WTC11 (cell line): ENCODE results near the gene KIDINS220.

ENCODE experiments used
- ATF3 ChIP-seq: sonication (generic); formaldehyde crosslinking; conservative IDR thresholded peaks from 2 replicates; pipeline ENCODE4 v1.8.1; 2022; ENCODE audit warnings: mild to moderate bottlenecking, missing genetic modification reagents
- ATF6 ChIP-seq: sonication (generic); formaldehyde crosslinking; IDR thresholded peaks from 2 replicates; pipeline ENCODE4 v1.8.1; 2023; ENCODE audit warnings: mild to moderate bottlenecking, missing genetic modification reagents
- CTCF ChIP-seq: fragments of 200-600 bp; IDR thresholded peaks from 2 replicates; pipeline ENCODE4 v1.8.0; 2022; ENCODE audit warnings: antibody characterized with exemption
- FOXP4 ChIP-seq: sonication (generic); formaldehyde crosslinking; IDR thresholded peaks from 2 replicates; pipeline ENCODE4 v1.8.0; 2022; ENCODE audit warnings: mild to moderate bottlenecking, missing genetic modification reagents
- NR1H2 ChIP-seq: sonication (generic); formaldehyde crosslinking; IDR thresholded peaks from 2 replicates; pipeline ENCODE4 v1.9.0; 2021; ENCODE audit warnings: mild to moderate bottlenecking, moderate library complexity, missing genetic modification reagents
- NR2C2 ChIP-seq: sonication (generic); formaldehyde crosslinking; IDR thresholded peaks from 2 replicates; pipeline ENCODE4 v1.8.0; 2022; ENCODE audit warnings: mild to moderate bottlenecking, missing genetic modification reagents
- NR3C1 ChIP-seq: sonication (generic); formaldehyde crosslinking; conservative IDR thresholded peaks from 2 replicates; pipeline ENCODE4 v1.8.1; 2023; ENCODE audit warnings: low read depth, mild to moderate bottlenecking, missing genetic modification reagents
- TCF7 ChIP-seq: sonication (generic); formaldehyde crosslinking; IDR thresholded peaks from 2 replicates; pipeline ENCODE4 v1.8.0; 2022; ENCODE audit warnings: mild to moderate bottlenecking, low read depth, missing genetic modification reagents, moderate library complexity
- TEAD4 ChIP-seq: sonication (generic); formaldehyde crosslinking; IDR thresholded peaks from 2 replicates; pipeline ENCODE4 v1.8.0; 2022; ENCODE audit warnings: mild to moderate bottlenecking, missing genetic modification reagents
- USF2 ChIP-seq: sonication (generic); formaldehyde crosslinking; IDR thresholded peaks from 2 replicates; pipeline ENCODE4 v1.8.1; 2023; ENCODE audit warnings: mild to moderate bottlenecking, missing genetic modification reagents, moderate library complexity
- ZBTB21 ChIP-seq: sonication (generic); formaldehyde crosslinking; IDR thresholded peaks from 2 replicates; pipeline ENCODE4 v1.8.1; 2023; ENCODE audit warnings: mild to moderate bottlenecking, missing genetic modification reagents, borderline replicate concordance
- ZNF138 ChIP-seq: sonication (generic); formaldehyde crosslinking; conservative IDR thresholded peaks from 2 replicates; pipeline ENCODE4 v1.8.1; 2022; ENCODE audit warnings: mild to moderate bottlenecking, moderate library complexity, missing genetic modification reagents
- ZNF416 ChIP-seq: fragments of 250-450 bp; sonication (Bioruptor Pico); IDR thresholded peaks from 2 replicates; pipeline ENCODE4 v1.9.0; 2021; ENCODE audit warnings: mild to moderate bottlenecking, inconsistent platforms

- TF ChIP-seq ATF3 (CRISPR knock-in tag) (no peak), CTCF (no peak), TEAD4 (CRISPR knock-in tag) (no peak), FOXP4 (CRISPR knock-in tag) (no peak), NR3C1 (no peak), TCF7 (no peak), USF2 (CRISPR knock-in tag) (no peak), ZNF138 (no peak), ZBTB21 (CRISPR knock-in tag) (no peak), ZNF416 (no peak), NR2C2 (no peak), ATF6 (CRISPR knock-in tag) (no peak), NR1H2 (CRISPR knock-in tag) (no peak)
Measured at GRCh38 chr2:8743261-8743660, 94.2 kb downstream of the KIDINS220 start.
